ENCODE measurements around the gene RIIAD1.
"Not testable (repeated sequence)": the region's sequence is repeated elsewhere in the genome, so short reads cannot be mapped to it uniquely, and the experiment has no call there.

Gene RIIAD1, protein sequence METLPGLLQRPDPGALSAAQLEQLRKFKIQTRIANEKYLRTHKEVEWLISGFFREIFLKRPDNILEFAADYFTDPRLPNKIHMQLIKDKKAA

DNA sequence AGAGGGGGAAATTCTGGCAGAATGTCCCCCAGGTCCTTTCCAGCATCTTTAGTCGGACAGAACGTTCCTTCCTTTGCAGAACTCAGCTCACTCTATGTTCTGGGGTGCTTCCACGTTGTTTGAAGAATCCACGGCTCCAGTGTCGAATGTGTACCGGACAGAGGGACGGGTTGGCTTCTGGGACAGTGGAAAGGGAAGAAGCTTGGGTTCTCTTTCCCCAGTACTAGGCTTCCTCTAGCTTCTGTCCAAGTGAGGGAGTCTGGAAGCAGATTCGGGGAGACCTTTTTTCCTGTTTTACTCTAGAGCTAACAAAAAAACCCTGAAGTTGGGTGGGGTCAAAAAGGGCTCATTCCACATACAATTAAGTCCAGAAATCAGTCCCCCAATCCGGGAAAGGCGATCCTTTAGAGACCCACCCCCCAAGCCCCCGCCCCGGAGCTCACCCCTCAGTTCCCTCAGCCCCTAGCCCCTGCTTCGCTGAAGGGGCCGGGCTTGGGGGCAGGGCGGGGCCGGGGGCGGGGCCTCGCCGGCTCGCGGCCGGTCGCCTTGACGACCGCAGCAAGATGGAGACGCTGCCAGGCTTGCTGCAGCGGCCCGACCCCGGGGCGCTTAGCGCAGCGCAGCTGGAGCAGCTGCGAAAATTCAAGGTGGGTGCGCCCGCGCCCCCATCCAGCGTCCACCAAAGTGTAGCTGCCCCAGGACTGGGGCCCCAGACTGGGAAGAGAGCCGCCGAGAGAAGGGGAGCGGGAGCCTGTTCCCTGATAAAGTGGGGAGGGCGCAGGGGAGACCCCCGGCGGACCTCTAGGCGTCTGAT lies at the start of gene RIIAD1:
Gene RIIAD1, plus strand, starts transcription at position 549 of the 814 bp plus-strand sequence. Its CDS starts 15 bp downstream, at position 564.
- no peak for DNase-seq (ENCODE audit: low spot score)

DNA sequence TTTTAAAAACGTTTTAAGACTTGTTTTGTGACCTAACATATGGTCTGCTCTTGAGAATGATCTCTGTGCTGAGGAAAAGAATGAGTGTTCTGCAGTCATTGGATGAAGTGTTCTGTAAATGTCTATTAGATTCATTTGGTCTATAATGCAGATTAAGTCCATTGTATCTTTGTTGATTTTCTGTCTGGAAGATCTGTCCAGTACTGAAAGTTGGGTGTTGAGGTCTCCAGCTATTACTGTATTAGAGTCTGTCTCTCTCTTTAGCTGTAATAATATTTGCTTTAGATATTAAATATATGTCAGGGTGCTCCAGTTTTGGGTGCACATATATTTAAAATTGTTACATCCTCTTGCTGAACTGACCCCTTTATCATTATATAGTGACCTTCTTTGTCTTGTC lies 47.9 kb upstream of the RIIAD1 start:
- no peak for DNase-seq (ENCODE audit: low spot score)

DNA sequence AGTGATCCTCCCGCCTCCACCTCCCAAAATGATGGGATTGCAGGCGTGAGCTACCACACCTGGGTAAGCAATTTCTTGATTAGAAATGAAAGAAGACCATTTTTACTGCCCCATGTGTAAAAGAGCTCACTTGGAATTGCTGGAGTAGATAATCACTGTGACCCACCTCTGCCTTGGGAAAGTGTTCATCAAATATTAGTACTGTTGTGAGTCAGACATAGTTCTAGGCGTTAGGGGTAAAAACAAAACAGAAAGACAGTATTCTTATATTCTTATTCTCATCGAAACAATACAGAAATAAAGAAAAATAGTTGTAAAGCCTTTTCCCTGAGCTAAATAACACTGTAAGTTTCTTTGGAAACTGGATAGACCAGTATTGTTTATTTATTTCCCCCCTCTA lies 40.9 kb upstream of the RIIAD1 start:
- DNase-seq (ENCODE audit: low spot score), result no peak

DNA sequence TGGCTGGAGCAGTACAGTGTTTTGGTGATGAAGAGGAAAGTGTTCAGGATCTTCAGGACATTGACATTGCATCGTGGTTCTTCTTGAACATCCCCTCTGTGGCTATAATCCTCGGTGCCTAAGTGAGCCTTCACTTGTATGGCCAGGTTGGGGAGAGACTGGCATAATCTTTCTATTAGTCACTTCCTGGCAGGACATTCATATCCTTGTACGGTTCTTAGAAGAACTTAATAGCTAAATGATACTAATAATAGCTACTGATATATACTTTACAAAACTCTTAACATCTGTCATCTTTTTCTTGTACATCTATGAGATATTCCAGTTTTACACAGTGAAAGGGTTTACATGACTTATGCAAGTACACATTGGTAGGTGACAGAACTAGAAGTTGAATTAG lies 40.5 kb upstream of the RIIAD1 start:
- DNase-seq (ENCODE audit: low spot score), result peak; percentile 94

DNA sequence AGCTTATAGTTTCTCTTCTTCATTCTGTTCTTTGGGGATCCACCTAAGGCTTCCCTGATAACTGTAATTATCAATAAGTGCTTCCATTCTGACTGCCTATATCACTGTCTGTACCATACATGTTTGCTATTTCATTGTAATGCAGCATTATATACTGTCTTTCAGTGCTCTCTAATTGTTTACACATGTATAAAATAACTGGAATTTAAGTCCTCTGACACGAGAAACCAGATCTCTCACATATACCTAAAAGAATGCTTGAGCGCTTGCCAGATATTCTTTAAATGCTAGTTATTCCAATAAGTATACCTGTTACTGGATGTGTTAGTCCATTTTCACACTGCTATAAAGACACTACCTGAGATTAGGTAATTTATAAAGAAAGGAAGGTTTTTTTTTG lies 39.4 kb upstream of the RIIAD1 start:
- no peak for DNase-seq (ENCODE audit: low spot score)

DNA sequence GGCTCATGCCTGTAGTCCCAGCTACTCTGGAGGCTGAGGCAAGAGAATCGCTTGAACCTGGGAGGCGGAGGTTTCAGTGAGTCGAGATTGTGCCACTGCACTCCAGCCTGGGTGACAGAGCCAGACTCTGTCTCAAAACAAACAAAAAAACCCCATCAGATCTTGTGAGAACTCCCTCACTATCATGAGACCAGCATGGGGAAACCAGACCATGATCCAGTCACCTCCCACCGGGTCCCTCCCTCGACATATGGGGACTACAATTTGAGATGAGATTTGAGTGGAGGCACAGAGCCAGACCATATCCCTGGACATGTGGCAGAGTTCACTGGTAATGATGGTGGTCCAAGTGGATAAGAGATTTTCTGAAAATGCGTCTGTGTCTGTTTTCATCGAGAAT lies 38.4 kb upstream of the RIIAD1 start:
- DNase-seq (ENCODE audit: low spot score), result not testable (repeated sequence)

DNA sequence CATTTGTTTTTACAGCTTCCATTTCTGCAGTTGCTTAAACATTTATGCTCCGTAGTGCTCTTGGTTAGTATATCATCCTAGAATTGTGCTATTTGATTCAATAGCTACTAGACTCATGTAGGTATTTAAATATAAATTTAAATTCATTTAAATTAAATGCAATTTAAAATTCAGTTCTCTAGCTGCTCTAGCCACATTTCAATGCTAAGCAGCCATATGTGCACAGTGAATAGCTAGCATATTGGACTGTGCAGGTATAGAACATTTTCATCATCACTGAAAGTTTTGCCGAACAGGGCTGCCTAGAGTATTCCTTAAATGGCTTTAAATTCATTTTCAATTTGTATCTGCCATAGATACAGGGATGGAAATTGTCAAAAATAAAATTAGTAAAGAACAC lies 37.2 kb upstream of the RIIAD1 start:
- DNase-seq (ENCODE audit: low spot score), result no peak

DNA sequence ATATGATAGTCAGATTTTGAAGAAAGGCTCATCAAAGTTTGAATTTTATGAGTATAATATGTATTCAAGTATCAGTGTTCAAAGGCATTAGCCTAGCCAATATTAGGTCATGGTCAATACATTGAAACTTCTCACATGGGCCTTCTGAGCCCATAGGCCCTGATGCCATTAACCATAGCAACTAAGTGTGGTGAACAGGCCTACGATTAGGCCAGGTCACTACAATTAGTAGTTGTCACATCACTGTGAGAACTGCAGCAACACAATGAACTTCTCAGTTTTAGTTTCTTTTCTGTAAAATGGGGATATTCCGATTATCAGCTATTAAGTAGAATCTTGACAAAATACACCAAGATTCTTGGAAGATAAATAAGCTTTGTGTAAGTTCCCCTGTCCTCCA lies 34.8 kb upstream of the RIIAD1 start:
- no peak for DNase-seq (ENCODE audit: low spot score)

DNA sequence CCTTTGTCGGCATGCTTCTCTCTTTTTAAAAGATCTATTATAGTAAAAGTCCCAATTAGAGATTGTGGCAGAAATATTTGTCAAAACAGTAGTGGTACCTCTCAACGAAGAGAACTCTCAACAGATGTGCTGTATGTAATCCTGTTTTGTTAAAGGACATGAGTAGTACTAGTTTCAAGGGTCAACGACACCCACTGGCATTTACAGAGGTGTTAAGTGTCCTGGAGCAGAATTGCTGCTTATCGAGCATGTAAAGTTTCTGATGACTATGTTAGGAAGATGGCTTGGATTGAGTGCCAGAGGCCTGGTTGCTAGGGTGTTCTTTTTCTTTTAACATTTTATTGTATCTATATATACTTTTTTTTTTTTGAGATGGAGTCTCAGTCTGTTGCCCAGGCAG lies 31.8 kb upstream of the RIIAD1 start:
- DNase-seq (ENCODE audit: low spot score), result no peak

DNA sequence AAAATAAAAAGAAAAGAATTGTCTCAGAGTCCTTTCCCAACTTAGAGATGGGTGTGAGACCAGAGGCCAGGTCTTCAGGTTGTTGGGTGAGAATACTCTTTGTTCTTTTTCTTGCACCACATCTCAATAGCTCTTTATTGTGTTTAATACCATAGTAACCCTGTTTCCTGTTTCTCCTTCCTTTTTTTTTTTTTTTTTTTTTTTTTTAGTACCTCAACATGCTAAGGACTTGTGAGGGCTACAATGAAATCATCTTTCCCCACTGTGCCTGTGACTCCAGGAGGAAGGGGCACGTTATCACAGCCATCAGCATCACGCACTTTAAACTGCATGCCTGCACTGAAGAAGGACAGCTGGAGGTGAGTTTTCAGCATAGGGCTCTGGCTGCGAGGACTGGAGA lies 29.1 kb upstream of the RIIAD1 start:
- DNase-seq (ENCODE audit: low spot score), result no peak

DNA sequence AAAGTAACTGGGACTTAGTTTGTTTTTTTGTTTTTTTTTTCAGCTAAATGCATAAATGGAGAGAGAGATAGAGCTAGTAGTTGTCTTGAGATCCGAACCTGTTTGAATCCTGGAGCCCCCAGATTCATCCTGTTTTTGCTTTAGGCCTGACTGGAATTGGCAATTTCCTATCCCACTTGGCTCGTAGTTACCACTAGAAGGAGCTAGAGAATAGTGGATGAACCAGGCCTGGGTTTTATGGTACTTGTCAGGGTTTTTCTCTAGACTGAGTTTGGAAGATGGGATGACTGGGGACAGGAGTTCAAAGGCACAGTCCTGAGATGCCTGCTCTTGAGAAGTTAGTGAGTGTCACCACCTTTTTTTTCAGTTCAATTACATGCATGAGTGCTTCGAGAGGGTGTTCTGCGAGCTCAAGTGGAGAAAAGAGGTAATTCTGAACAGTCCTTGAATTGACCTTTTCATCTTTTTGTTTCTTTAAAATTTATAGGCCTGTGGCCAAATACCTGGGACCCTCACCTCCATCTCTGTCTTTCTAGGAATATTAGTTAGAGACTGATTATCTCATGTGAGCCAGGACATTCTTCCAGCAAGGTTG lies 28.2 kb upstream of the RIIAD1 start:
- DNase-seq (ENCODE audit: low spot score), result peak; percentile 14

DNA sequence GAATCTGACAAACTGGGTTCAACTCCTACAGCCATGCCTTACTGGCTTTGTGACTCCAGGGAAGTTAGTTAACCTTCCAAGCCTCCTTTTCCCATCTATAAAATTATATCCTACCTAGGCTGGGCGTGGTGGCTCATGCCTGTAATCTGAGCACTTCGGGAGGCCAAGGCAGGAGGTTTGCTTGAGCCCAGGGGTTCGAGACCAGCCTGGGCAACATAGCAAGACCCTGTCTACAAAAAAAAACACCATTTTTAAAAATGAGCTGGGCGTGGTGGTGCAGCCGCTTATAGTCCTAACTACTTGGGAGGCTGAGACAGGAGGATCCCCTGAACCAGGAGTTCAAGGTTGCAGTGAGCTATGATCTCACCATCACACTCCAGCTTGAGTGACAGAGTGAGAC lies 19.8 kb upstream of the RIIAD1 start:
- DNase-seq (ENCODE audit: low spot score), result no peak

DNA sequence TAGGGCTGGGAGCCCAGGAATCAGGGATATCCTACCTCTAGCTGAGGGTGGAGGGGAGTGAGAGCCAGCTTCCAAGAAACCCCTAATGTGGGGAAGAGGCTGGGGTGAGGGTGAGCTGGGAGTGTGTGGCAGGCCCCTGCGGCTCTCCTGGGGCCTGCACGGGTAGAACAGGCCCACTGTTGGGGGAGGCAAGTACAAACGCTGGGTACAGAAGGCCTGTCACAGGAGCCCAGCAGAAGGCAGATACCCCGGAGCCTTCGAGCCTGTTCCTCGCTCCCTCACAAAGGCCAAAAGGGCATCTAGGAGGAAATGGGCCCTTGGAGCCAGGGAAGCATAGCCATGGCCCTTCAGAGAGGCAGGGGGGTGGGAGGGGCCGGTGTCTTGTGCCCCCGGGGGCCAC lies 18.4 kb upstream of the RIIAD1 start:
- no peak for DNase-seq (ENCODE audit: low spot score)

DNA sequence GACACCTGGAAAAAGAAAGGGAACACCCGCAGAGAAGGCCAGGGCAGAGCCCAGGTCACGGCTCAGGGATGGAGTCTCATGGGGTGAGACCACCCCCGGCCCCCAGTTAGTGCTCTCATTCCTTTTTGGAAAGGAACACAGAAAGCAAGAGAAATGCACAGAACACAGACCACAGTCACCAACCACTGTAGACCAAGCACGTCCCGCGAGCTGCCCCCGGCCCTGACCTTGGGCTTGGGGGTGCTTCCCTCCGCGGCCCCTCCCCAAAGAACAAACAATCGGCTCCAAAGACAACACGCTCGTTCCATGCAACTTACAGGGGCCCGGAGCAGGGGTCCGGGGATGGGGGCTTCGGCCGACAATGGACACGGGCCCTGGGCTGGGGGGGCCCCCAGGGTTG lies 17.5 kb upstream of the RIIAD1 start:
- DNase-seq (ENCODE audit: low spot score), result no peak

DNA sequence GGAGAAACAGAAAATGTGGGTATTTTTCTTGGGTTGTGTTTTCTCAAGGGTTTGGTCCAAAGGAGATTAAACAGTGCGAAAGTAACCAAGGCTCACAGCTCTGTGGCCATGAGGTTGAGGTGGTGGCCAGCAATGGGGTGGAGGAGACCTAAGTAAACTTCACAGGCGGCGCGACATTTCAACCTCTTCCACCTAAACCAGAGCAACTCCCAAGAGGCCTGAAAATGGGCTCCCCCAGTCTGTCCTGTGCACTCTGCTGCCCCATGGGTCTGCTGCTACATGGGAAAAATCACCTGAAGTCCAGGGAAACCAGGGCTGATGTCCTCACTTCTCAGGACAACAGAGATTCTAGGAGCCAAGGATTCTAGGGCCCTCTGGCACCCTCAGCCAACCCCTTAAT lies 17.1 kb upstream of the RIIAD1 start:
- DNase-seq (ENCODE audit: low spot score), result no peak

DNA sequence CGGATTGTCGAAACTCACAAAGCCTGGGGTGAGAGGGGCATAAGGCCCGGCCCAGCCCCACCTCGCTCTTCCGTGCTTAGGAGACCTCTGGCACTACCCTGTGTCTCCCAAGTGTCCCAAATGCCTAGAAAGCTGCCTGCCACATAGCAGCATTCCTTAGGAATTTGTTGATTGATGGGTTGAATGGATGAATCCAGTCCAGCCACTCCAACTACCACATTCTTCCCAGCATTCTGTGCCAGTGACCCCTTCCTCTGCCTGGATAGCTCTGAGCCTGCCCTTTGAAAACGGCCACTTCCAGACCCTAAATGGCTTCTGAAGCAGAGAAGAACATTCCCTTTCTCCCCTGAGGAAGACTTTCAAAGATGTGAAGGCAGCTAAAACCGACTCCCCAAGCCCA lies 16.2 kb upstream of the RIIAD1 start:
- DNase-seq (ENCODE audit: low spot score), result no peak

DNA sequence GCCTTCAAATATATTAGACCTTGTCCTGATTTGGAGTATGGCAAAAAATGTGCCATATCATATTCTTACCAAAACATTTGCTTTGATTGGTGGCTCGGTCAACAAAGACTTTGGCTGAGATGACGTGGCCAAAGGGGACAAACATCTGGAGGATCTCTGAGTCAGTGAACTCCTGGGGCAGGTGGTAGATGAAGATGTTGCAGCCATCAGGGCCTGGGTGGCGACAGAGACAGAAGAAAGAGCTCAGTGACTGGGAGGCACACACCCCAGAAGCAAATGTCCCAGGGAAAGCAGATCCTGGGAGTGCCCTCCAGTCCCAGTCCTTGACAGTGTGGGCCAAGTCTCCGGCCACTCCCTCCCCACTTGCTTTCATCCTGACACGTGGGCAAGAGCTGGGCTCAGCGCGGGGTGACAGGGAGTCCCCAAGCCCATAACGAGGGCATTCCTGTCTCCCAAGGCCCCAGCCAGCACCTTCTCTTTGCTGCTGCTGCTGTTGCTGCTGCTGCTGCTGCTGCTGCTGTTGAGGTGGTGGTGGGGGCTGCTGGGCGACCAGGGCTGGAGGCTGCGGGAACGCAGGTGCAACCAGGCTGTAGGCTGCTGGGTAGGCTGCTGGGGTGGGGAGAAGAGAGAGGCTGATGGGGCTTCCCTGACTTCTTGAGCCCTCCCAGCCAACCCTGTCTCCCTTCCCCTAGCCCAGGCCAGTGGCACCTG lies 15.4 kb upstream of the RIIAD1 start:
- no peak for DNase-seq (ENCODE audit: low spot score)

DNA sequence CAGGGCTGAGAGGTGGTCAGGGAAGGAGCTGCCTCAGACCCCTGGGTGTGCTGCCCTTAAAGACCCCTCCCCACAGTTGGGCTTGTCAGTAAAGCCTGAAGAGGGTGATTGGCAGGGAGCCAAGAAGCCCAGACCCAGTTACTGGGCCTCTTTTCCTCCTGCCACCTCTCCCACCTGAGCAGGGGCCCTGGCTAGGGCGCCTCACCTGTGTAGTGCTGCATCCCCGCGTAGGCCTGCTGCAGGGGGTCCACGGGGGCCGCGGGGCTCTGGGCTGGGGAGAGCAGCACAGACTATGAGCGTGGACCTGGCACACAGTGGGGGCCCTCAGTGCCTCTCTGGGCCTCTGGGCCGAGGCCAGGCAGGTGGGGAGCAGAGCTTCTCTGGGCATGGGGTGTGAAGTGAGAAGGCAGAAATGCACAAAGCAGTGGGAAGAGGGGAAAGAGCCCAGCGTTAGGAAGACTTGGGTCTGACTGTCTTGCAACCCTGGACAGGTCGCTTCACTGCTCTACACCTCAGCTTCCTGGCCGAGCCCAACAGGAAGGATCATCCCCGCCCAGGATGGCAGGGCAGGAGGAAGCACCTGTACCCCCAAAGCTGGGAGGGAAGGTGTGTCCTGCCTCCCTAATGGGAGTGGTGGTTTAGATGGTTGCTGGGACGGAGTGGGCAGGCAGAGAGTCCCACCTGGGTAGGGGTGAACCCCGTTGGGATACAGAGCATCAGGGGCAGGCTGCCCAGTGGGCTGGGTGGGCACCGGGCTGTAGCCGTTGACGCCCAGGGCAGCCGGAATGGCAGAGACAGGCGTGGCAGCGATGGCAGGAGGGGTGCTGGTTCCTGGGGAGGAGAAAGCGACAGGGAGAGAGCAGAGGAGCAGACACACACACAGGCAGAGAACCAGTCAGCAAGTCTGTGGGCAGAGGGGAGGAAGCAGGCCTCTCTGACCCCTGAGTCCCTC lies 14.6 kb upstream of the RIIAD1 start:
- no peak for DNase-seq (ENCODE audit: low spot score)

DNA sequence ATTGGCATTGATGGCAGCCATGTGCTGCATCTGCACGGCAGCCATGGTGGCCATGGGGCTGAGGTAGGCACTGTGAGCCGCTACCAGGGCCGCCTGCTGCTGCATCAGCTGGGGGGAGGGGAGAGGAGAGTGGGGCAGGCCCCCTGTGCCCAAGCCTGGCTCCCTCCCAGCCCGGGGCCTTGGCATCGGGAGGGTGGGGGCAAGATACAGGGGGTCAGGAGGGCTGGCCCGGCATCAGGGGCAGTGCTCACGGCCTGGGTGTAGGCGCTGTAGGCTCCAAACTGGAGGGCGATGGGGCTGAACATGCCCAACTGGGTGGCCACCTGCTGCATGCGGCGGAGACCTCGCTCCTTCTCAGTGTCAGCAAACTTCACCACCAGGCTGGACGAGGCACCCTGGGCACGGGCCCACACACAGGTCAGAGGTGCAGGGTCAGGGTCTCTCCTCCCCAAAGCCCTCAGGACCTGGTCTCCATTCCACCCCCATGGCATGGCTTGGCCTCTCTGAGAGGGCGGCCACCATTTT lies 13.7 kb upstream of the RIIAD1 start:
- no peak for DNase-seq (ENCODE audit: low spot score)

DNA sequence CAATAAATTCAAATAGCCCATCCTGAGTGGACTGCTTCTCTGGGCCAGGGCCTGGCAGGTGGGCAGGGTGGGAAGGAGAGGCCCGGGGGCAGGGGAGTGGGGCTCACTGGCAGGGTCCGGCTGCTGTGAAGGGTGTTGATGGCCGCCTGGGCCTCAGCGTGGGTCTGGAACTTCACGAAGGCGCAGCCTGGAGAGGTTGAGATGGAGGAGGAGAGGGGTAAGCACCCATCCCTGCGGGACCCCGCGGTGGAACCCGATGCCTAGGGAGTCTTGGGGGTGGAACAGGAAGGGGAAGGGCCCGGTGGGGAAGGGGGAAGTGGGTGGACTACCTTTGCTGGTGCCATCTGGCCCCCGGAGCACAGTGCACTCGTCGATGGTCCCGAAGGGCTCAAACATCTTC lies 12.4 kb upstream of the RIIAD1 start:
- no peak for DNase-seq (ENCODE audit: low spot score)

DNA sequence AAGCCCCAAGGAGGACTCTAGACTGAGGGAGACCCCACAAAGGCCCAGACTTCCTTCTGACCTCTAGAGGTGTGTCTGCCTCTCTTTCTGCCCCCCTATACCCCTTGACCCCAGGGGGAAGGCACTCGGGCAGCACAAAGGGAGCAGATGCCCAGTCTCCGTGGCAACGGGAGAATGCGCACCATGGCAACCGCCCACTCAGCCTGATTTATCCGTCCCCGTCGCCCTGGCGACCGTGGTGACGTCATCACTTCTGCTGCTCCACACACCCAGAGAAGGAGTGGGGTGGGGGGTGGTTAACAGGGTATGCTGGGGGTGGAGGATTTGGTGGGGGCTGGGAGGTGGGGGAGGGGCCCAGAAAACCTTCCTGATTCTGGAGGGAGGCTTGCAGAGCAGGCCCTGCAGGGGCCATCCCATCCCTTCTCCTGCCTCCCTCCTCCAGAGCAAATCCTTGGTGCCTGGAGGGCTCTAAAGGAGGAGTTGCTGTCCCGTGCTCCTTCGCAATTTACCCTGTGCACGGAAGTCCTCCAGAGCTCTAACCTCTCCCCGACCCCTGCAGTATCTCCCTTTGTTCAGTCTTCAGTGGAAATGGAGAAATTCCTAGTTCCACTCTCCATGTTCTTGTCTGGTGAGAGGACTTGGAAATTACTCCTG lies 11.0 kb upstream of the RIIAD1 start:
- DNase-seq (ENCODE audit: low spot score), result no peak

Data from kidney capillary endothelial cell (primary cell).